Natural killer cell treated with Interleukin-12 subunit alpha and Interleukin-12 subunit beta and Interleukin-15 and Interleukin-18, amount 100 ng/mL, for 72 hours (primary cell): ENCODE results near the gene MEOX1. TPM values are rescaled to one million over a fixed set of nuclear protein-coding genes. Genes with fewer than 3 reads are reported as not detected.
A peak's percentile ranks its signal among the peaks of the same experiment; 100 is the strongest.

Source experiments
- ATAC-seq, 2 donors: fragments of 150-1000 bp; cut with Tn5 transposase in 1 of 2; sonication (Bioruptor Pico), chemical (Tn5 transposase) in 1 of 2; 2 replicates each; pipeline ENCODE4 v1.10.0; 2021
- DNase-seq: peaks from one replicate; pipeline ENCODE4 v3.0.0; 2022; ENCODE audit warnings: low spot score
- H3K27ac Mint-ChIP-seq, 2 donors: 1 replicate in 1 of 2; 2 replicates in 1 of 2; pipeline ENCODE4 v1.8.0; 2022; ENCODE audit warnings: mixed read lengths in 2 of 2, mild to moderate bottlenecking in 1 of 2, moderate library complexity in 1 of 2
- H3K27me3 Mint-ChIP-seq, 2 donors: 1 replicate in 1 of 2; 2 replicates in 1 of 2; pipeline ENCODE4 v1.8.0; 2022; ENCODE audit warnings: mixed read lengths in 2 of 2
- H3K36me3 Mint-ChIP-seq: one replicate; pipeline ENCODE4 v1.8.0; 2022; ENCODE audit warnings: mixed read lengths
- H3K4me1 Mint-ChIP-seq, 2 donors: 1 replicate in 1 of 2; 2 replicates in 1 of 2; pipeline ENCODE4 v1.8.0; 2022; ENCODE audit warnings: low read depth in 2 of 2, mixed read lengths in 2 of 2, mild to moderate bottlenecking in 1 of 2
- H3K4me3 Mint-ChIP-seq: one replicate; pipeline ENCODE4 v1.8.0; 2022; ENCODE audit warnings: mixed read lengths
- H3K9me3 Mint-ChIP-seq: 2 replicates; pipeline ENCODE4 v1.8.0; 2022; ENCODE audit warnings: mixed read lengths
- total RNA-seq, 2 donors: library from RNA; stranded (reverse); gene quantifications; one replicate each; pipeline ENCODE4 v1.2.3, GENCODE V29; 2022

MEOX1 gene
- total RNA-seq, 2 donors from 2014 or later: not detected

DNA sequence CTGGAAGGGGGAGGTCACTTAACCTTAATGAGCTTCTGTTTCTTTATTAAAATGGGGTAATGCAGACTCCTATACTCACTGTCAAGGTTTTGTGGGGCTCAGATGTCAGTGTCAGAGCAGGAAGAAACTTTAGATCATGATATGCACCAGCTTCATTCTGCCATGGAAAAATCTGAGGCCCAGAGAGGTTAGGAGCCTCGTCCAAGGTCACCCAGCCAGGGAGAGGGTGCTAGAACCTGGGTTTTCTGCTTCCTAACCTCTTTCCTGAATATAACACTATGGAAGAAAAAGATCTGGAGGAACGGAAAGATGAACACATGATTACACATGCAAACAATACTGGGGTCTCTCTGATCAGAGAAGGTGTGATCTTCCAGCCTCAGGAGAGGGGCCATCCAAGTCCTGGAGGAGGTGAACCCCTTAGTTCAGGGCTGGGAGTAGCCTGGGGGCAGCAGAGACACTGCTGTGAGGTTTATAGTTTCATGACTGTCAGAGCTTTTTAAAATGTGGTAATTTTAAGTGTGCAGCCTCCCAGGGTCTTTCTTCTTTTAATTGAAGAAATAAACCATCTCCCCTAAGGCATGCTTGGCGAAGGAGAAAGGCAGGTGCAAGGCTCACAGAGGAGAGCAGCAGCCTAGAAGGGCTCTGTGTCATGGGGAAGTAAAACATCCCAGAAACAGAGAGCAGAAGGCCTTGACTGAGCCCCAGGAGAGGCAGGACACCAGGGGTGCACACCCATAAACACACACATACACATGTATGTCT lies 10.2 kb upstream of the MEOX1 start:
- Mint-ChIP-seq H3K27me3 (peaks cover 9 to 10% of the 10 kb centered on the region in 2 donors), H3K4me1 (peaks cover 0 to 3% of the 10 kb centered on the region in 2 donors), H3K9me3 (no peaks in the 10 kb centered on the region), H3K36me3 (no peaks in the 10 kb centered on the region), H3K27ac (no peak overlapping the region), H3K4me3 (no peak overlapping the region)
- DNase-seq: no peak
- ATAC-seq: no peak

DNA sequence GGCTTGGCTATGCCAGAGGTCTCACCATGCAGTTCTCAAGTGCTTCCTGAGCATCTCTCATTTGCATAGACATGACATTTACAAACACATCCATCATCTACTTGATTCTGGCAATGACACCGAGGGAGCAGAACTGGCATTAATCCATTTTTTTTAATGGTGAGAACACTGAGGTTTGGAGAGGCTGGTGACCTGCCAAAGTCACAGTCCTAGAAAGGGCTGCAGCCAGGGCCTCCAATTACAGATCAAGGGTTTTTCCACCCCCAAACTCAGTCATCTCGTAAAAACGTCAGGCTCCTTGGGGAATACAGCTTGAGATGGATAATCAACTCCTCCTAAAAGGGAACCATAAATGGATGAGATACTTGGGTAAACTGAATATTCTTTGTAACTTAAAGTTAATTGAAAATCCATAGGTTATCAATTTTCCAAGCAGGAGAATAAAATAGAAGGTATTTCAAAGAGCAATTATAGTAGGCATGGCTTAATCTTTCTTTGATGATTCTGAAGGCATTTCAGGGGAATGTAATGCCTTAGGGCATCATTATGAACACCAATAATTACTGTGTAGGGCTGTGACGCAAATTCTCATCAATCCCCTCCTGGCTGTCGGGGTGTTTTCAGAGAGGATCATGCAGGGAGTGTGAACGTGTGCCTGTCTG lies 9.4 kb upstream of the MEOX1 start:
- no peak overlapping the region for H3K27ac Mint-ChIP-seq
- DNase-seq: no peak

GRCh38 chr17:43670645-43671030 lies 8.9 kb upstream of the MEOX1 start:
- H3K4me3 Mint-ChIP-seq: no peak overlapping the region
- no peak for ATAC-seq

More for the DNA sequence above, 9.4 kb upstream of the MEOX1 start:
- Mint-ChIP-seq H3K4me1 (peaks cover 0 to 3% of the 10 kb centered on the region in 2 donors), H3K36me3 (no peaks in the 10 kb centered on the region), H3K4me3 (no peak overlapping the region), H3K9me3 (no peaks in the 10 kb centered on the region), H3K27me3 (peaks cover 9 to 10% of the 10 kb centered on the region in 2 donors)
- ATAC-seq: no peak

GRCh38 chr17:43669971-43670644 lies 8.4 kb upstream of the MEOX1 start:
- Mint-ChIP-seq H3K4me1 (peaks cover 0 to 3% of the 10 kb centered on the region in 2 donors), H3K36me3 (no peaks in the 10 kb centered on the region), H3K4me3 (no peak overlapping the region), H3K9me3 (no peaks in the 10 kb centered on the region), H3K27ac (no peak overlapping the region), H3K27me3 (peaks cover 3 to 5% of the 10 kb centered on the region in 2 donors)
- no peak for ATAC-seq
- no peak for DNase-seq

More at GRCh38 chr17:43670645-43671030, 8.9 kb upstream of the MEOX1 start:
- DNase-seq: no peak
- no peaks in the 10 kb centered on the region for H3K36me3 Mint-ChIP-seq
- no peak overlapping the region for H3K27ac Mint-ChIP-seq
- H3K27me3 Mint-ChIP-seq: peaks cover 8% of the 10 kb centered on the region in 2 donors
- H3K9me3 Mint-ChIP-seq: no peaks in the 10 kb centered on the region
- H3K4me1 Mint-ChIP-seq: peaks cover 0 to 3% of the 10 kb centered on the region in 2 donors

- Mint-ChIP-seq H3K27me3 (peaks cover 0 to 3% of the 10 kb centered on the region in 2 donors), H3K9me3 (no peaks in the 10 kb centered on the region), H3K36me3 (no peaks in the 10 kb centered on the region), H3K4me1 (no peaks in the 10 kb centered on the region), H3K4me3 (no peak overlapping the region), H3K27ac (no peak overlapping the region)
- DNase-seq (no peak), ATAC-seq (peak in 1 of 2 donors; percentile 43)
Measured at GRCh38 chr17:43667947-43668348, 6.2 kb upstream of the MEOX1 start.

GRCh38 chr17:43667506-43667905 lies 5.8 kb upstream of the MEOX1 start:
- no peak overlapping the region for H3K27ac Mint-ChIP-seq
- no peak overlapping the region for H3K4me3 Mint-ChIP-seq
- DNase-seq: no peak
- no peaks in the 10 kb centered on the region for H3K36me3 Mint-ChIP-seq
- peaks cover 0 to under 1% of the 10 kb centered on the region in 2 donors for H3K4me1 Mint-ChIP-seq
- ATAC-seq: no peak
- H3K27me3 Mint-ChIP-seq: peaks cover 0 to 3% of the 10 kb centered on the region in 2 donors
- H3K9me3 Mint-ChIP-seq: no peaks in the 10 kb centered on the region

DNA sequence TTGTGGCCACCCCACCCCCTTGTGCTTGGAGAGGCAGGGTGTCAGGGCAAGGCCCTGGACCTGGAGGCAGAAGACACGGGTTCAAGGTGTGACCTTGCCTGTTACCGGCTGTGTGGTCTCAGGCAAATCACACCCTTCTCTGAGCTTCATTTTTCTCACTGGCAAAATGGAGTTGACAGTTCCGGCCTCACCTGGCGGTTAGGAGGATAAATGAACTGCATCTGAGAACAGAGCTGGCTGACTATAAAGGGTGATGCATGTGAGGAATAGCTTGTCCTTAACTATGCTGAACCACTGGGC lies 4.2 kb upstream of the MEOX1 start:
- Mint-ChIP-seq H3K36me3 (no peaks in the 10 kb centered on the region), H3K27me3 (peaks cover 0 to 9% of the 10 kb centered on the region in 2 donors), H3K4me3 (no peak overlapping the region), H3K9me3 (no peaks in the 10 kb centered on the region), H3K4me1 (peaks cover 0 to 11% of the 10 kb centered on the region in 2 donors), H3K27ac (no peak overlapping the region)
- ATAC-seq (no peak), DNase-seq (no peak)

DNA sequence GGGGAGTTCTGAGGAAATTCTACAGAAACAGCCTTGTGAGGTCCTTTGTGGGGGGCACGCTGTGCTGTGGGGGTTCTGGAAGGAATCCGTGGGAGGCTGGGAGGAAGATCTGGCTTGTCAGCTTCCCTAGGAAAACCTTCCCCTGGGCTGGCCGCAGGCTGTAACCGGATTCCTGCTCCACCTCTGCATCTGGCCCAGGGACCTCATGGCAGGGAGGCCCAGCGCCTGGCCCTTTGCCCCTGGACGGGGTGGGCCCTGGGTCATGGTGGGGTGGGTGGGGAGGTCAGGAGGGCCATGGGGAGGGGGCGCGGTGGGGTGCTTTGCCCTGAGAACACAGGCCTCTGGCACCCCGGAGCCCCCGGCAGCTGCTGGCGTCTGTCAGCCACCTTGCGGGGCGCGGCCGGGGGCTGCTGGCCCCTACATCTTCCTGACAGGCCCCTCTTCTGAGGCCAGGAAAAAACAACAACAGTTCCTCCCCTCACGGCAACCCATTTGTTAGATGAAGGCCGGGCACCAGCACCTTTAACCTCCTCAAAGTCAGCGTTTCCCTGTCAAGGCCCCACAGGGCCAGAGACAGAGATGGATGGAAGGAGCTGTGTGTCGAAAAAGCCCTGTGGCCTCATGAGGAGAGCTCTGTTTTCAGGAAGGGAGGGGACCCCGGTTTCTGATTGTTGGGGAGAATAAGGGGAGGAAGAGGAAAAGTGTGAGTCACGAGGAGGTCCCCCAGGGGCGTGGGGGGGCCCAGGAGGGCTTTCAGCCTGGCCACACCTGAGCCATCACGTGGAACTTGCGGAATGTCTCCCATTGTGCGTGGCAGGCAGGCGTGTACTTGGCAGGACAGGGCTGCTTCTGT lies 3.6 kb upstream of the MEOX1 start:
- peaks cover 0 to 11% of the 10 kb centered on the region in 2 donors for H3K4me1 Mint-ChIP-seq
- no peaks in the 10 kb centered on the region for H3K36me3 Mint-ChIP-seq
- ATAC-seq: no peak
- no peak overlapping the region for H3K27ac Mint-ChIP-seq
- no peaks in the 10 kb centered on the region for H3K9me3 Mint-ChIP-seq
- DNase-seq: no peak
- H3K4me3 Mint-ChIP-seq: no peak overlapping the region
- peaks cover 0 to 9% of the 10 kb centered on the region in 2 donors for H3K27me3 Mint-ChIP-seq

- H3K9me3 Mint-ChIP-seq: no peaks in the 10 kb centered on the region
- peaks cover 0 to 11% of the 10 kb centered on the region in 2 donors for H3K4me1 Mint-ChIP-seq
- no peak for ATAC-seq
- no peak overlapping the region for H3K4me3 Mint-ChIP-seq
- no peak overlapping the region for H3K27ac Mint-ChIP-seq
- H3K27me3 Mint-ChIP-seq: peaks cover 0 to 13% of the 10 kb centered on the region in 2 donors
- H3K36me3 Mint-ChIP-seq: no peaks in the 10 kb centered on the region
- DNase-seq: no peak
Measured at GRCh38 chr17:43664096-43664495, 2.4 kb upstream of the MEOX1 start.

- DNase-seq (no peak), ATAC-seq (no peak)
- no peak overlapping the region for H3K4me3 Mint-ChIP-seq
- H3K27me3 Mint-ChIP-seq: peaks cover 0 to 13% of the 10 kb centered on the region in 2 donors
- no peaks in the 10 kb centered on the region for H3K36me3 Mint-ChIP-seq
- H3K9me3 Mint-ChIP-seq: no peaks in the 10 kb centered on the region
- H3K27ac Mint-ChIP-seq: no peak overlapping the region
- H3K4me1 Mint-ChIP-seq: peaks cover 0 to 11% of the 10 kb centered on the region in 2 donors
Measured at GRCh38 chr17:43663383-43663782, 1.7 kb upstream of the MEOX1 start.

DNA sequence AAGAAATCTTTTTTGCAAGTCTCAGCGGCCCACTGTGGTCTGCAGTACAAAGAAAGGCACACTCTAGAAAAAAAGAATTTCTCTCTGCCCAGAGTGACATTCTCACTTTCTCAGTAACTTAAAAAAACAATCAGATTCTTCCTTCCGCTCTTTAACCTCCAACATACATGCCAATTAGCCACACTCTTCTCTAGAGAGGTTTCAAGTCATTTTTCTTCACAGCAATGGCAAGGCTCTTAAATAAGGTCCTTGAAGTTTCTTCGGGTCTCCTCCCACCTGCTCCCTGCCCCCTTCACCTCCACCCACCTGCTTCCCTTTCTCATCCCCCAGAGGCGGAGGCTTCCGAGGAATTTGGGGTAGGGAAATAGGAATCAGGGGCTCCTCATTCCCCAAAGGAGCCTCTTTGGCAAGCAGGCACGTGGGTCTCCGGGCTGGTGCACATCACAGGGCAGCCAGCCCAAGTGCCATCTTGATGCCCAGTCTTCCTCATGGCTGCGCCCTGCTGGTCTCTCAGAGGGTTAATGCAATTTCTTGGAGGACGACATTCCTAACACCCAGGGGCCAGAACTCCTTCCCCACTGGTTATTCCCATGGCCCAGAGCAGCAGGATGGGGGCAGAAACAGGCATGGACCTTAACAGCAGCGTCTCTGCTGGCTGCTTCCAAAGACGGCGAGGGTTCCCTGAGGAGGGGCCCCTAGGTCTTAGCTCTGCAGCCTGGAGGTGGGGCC lies 855 bp upstream of the MEOX1 start:
- H3K4me3 Mint-ChIP-seq: no peak overlapping the region
- H3K27ac Mint-ChIP-seq: no peak overlapping the region
- peaks cover 0 to 11% of the 10 kb centered on the region in 2 donors for H3K4me1 Mint-ChIP-seq
- ATAC-seq: no peak
- peaks cover 0 to 13% of the 10 kb centered on the region in 2 donors for H3K27me3 Mint-ChIP-seq
- DNase-seq: no peak
- no peaks in the 10 kb centered on the region for H3K9me3 Mint-ChIP-seq
- no peaks in the 10 kb centered on the region for H3K36me3 Mint-ChIP-seq

DNA sequence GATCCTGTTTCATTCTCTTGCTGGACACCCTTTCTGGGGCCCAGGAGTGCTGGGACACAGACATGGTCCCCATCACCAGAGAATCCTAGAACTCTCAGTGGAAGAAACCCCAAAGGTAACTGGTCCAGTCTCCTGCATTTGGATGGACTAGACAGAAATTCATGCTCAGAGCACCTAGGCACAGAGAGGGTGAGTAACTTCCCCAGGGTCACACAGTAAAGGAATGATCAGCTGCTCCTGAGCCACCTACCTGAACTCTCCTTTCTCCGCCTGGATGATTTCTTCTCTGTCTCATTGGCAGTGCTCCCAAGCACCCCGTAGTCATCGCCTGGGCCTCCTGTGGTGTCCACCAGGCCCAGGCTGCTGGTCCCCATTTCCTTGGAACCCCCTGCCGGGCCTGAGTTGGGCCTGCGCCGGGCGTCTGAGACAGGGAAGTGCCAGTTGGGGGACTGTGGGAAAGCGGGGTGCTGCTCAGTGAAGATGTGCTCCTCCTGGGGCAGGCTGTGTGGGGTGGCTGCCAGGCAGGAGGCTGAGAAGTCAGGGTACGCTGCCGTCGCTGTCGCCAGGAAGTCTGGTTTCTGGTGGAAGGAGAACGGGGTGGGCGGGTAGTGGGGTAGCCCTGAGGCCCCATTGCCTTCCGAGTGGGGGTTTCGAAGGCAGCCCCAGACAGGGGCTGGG lies 767 bp downstream of the MEOX1 start:
- no peak for DNase-seq

More for the DNA sequence above, 767 bp downstream of the MEOX1 start:
- no peak for ATAC-seq
- Mint-ChIP-seq H3K27ac (no peak overlapping the region), H3K36me3 (no peaks in the 10 kb centered on the region), H3K27me3 (peaks cover 5 to 19% of the 10 kb centered on the region in 2 donors), H3K9me3 (no peaks in the 10 kb centered on the region), H3K4me3 (no peak overlapping the region), H3K4me1 (peaks cover 5 to 16% of the 10 kb centered on the region in 2 donors)
